Activated CD4-positive, CD25-positive, alpha-beta regulatory T cell (primary cell): ENCODE results near the gene SLC4A1AP.

Experiments used
- DNase-seq, 4 experiments: peaks; one replicate each; lab custom pipeline; 2025; lab: John Stamatoyannopoulos, UW

SLC4A1AP gene

GRCh38 chr2:27741673-27742072, 78.0 kb downstream of the SLC4A1AP start:
- DNase-seq: no peak

DNA sequence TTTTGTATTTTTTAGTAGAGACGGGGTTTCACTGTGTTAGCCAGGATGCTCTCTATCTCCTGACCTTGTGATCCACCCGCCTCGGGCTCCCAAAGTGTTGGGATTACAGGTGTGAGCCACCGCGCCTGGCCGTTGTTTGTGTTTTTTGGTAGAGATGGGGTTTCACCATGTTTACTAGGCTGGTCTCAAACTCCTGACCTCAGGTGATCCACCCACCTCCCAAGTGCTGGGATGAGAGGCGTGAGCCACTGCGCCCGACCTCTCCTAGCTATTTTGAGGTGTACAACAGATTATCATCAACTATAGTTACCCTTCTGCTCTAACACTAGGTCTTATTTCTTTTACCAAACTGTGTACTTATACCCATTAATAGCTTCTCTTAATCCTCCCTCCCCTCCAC, 78.9 kb downstream of the SLC4A1AP start:
- DNase-seq: no peak
